BJ (cell line): Measurements from ENCODE around the gene TMPRSS12. TPM values are rescaled to one million over a fixed set of nuclear protein-coding genes. Genes with fewer than 3 reads are reported as not detected.
"Not testable (repeated sequence)": the region's sequence is repeated elsewhere in the genome, so short reads cannot be mapped to it uniquely, and the experiment has no call there.

Source experiments
- CTCF ChIA-PET: fragments of 350-600 bp; formaldehyde crosslinking; extraction: SDS; loops from one replicate; lab custom pipeline; 2021; ENCODE audit warnings: antibody characterized with exemption, inconsistent platforms; lab: Yijun Ruan, JAX
- POLR2A ChIA-PET: fragments of 300-600 bp; sonication (Branson Sonifier 250); formaldehyde crosslinking; extraction: SDS; loops from one replicate; lab custom pipeline; 2021; ENCODE audit warnings: antibody characterized with exemption; lab: Charles Lee
- DNase-seq: peaks from one replicate; pipeline ENCODE4 v3.0.0-alpha.2; 2011; ENCODE audit warnings: low read depth
- H3K27me3 ChIP-seq: 2 replicates; pipeline ENCODE4 v1.6.0; 2011; ENCODE audit warnings: low read length; ENCODE audit not compliant: control insufficient read depth, insufficient read depth
- H3K36me3 ChIP-seq: 2 replicates; pipeline ENCODE4 v1.5.1; 2011; ENCODE audit warnings: low read length; ENCODE audit not compliant: control insufficient read depth, insufficient read depth
- H3K4me3 ChIP-seq: 2 replicates; pipeline ENCODE4 v1.5.1; 2011; ENCODE audit warnings: low read depth, mild to moderate bottlenecking, control low read depth, low read length
- CTCF ChIP-seq: IDR thresholded peaks from 2 replicates; pipeline ENCODE4 v1.5.1; 2011; ENCODE audit warnings: low read depth, mild to moderate bottlenecking, control low read depth, inconsistent platforms, low read length, moderate library complexity; ENCODE audit not compliant: insufficient read depth
- polyA plus RNA-seq: library from polyadenylated mRNA; depleted of rRNA; stranded (reverse); fragments of >200 nt; gene quantifications from 2 replicates; pipeline ENCODE4 v1.2.3, GENCODE V29; 2011

Gene TMPRSS12
- polyA plus RNA-seq, 1 experiment, result not detected

GRCh38 chr12:50927356-50927755 is 84.6 kb downstream of the TMPRSS12 start:
- no peak for DNase-seq
- H3K27me3 ChIP-seq, result no peaks in the 10 kb centered on the region
- no peak overlapping the region for H3K4me3 ChIP-seq
- H3K36me3 ChIP-seq, result no peaks in the 10 kb centered on the region
- ChIA-PET POLR2A (no interaction called here), CTCF (interaction anchor here (0.6 to 1.4 kb wide), 2 partner anchors 13 to 60 kb away, joined by 3 read pairs; no protein-coding TSS in a partner anchor)
- no peak for TF ChIP-seq CTCF

- Histone ChIP-seq H3K27me3 (no peaks in the 10 kb centered on the region), H3K4me3 (no peak overlapping the region), H3K36me3 (no peaks in the 10 kb centered on the region)
- POLR2A ChIA-PET, result no interaction called here
- no peak for DNase-seq
- no peak for TF ChIP-seq CTCF
- CTCF ChIA-PET, result interaction anchor here (1.4 kb wide), 1 partner anchor 59 kb away, joined by 3 read pairs; no protein-coding TSS in a partner anchor
Measured at GRCh38 chr12:50927766-50928224, 85.1 kb downstream of the TMPRSS12 start.

GRCh38 chr12:50928392-50928791 is 85.7 kb downstream of the TMPRSS12 start:
- no peaks in the 10 kb centered on the region for H3K27me3 ChIP-seq
- POLR2A ChIA-PET, result no interaction called here
- DNase-seq, result no peak
- no peaks in the 10 kb centered on the region for H3K36me3 ChIP-seq
- H3K4me3 ChIP-seq, result no peak overlapping the region
- CTCF ChIA-PET, result interaction anchor here (0.9 kb wide), 1 partner anchor 103 kb away, joined by 3 read pairs; no protein-coding TSS in a partner anchor
- no peak for TF ChIP-seq CTCF

- no peak overlapping the region for H3K4me3 ChIP-seq
- no peak for DNase-seq
- ChIA-PET POLR2A (no interaction called here), CTCF (no interaction called here)
- H3K36me3 ChIP-seq, result no peaks in the 10 kb centered on the region
- no peaks in the 10 kb centered on the region for H3K27me3 ChIP-seq
- no peak for TF ChIP-seq CTCF
Measured at GRCh38 chr12:50929831-50930230, 87.1 kb downstream of the TMPRSS12 start.

GRCh38 chr12:50930477-50930876 is 87.8 kb downstream of the TMPRSS12 start:
- H3K27me3 ChIP-seq, DNase-seq, H3K4me3 ChIP-seq, H3K36me3 ChIP-seq, POLR2A ChIA-PET: not testable (repeated sequence)
- CTCF ChIA-PET, result interaction anchor here (1.1 kb wide), 1 partner anchor 57 kb away, joined by 3 read pairs; no protein-coding TSS in a partner anchor

DNA sequence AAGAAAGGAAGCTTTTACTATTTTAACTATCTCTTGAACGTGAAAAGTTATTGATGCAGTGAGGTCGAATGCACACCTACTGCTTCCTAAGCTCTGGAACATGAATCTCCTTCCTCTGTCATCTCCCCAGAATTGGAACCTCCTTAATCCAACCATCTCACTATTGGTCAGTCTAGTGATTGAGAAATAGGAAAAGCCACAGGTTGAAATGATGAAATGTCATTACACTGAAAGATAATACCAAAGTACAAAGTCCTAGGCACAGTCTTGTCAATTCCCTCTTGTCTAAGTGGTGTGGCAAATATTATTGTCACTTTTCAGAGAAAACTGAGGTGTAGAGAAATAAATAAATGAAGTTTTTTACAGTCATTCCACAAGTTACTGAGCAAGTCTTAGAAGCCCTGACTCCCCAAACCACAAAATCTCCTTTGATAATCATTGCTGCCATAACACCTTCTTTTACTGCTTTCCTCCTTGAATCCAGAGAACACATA is 90.1 kb downstream of the TMPRSS12 start:
- no peak for DNase-seq
- H3K36me3 ChIP-seq, result no peaks in the 10 kb centered on the region
- ChIA-PET POLR2A (no interaction called here), CTCF (no interaction called here)
- TF ChIP-seq CTCF, result no peak
- H3K4me3 ChIP-seq, result no peak overlapping the region
- H3K27me3 ChIP-seq, result no peaks in the 10 kb centered on the region
